Neural cell (in vitro differentiated cells): ENCODE results near the gene RNU2-63P. TPM values are rescaled to one million over a fixed set of nuclear protein-coding genes. Genes with fewer than 3 reads are reported as not detected.
A peak's percentile ranks its signal among the peaks of the same experiment; 100 is the strongest.

Experiments
- H2AFZ ChIP-seq: fragments of 200-600, 300-800 bp; sonication (generic), shearing (Covaris generic); 2 replicates; pipeline ENCODE4 v1.6.0; 2014; ENCODE audit warnings: low read depth, mild to moderate bottlenecking, antibody characterized with exemption, low read length, moderate library complexity
- H3F3A ChIP-seq: fragments of 200-600 bp; shearing (Covaris generic); 2 replicates; pipeline ENCODE4 v1.6.1; 2016; ENCODE audit warnings: mild to moderate bottlenecking, moderate library complexity, mixed read lengths, antibody characterized with exemption, low read length; ENCODE audit not compliant: insufficient read depth, poor library complexity, severe bottlenecking
- H3K27ac ChIP-seq: fragments of 200-600, 300-800 bp; sonication (generic), shearing (Covaris generic); 2 replicates; pipeline ENCODE4 v1.5.1; 2014; ENCODE audit warnings: mild to moderate bottlenecking, low read length, moderate library complexity
- H3K27me3 ChIP-seq: fragments of 300-800, 200-600 bp; sonication (generic), shearing (Covaris generic); 2 replicates; pipeline ENCODE4 v1.6.0; 2014; ENCODE audit warnings: mild to moderate bottlenecking, low read depth, low read length, moderate library complexity; ENCODE audit not compliant: insufficient read depth
- H3K36me3 ChIP-seq: fragments of 300-800, 200-600 bp; sonication (generic), shearing (Covaris generic); 2 replicates; pipeline ENCODE4 v1.5.1; 2014; ENCODE audit warnings: mild to moderate bottlenecking, antibody characterized with exemption, low read length, moderate library complexity; ENCODE audit not compliant: insufficient read depth
- H3K4me2 ChIP-seq: fragments of 300-800, 200-600 bp; sonication (generic), shearing (Covaris generic); 2 replicates; pipeline ENCODE4 v1.6.0; 2014; ENCODE audit warnings: mild to moderate bottlenecking, low read length
- H3K4me3 ChIP-seq: fragments of 300-800, 200-600 bp; sonication (generic), shearing (Covaris generic); 2 replicates; pipeline ENCODE4 v1.5.1; 2014; ENCODE audit warnings: mild to moderate bottlenecking, low read length, moderate library complexity
- H3K79me2 ChIP-seq: fragments of 200-600 bp; shearing (Covaris generic); replicated peaks from 2 replicates; pipeline ENCODE4 v1.6.0; 2014; ENCODE audit warnings: mild to moderate bottlenecking, low read length, moderate library complexity; ENCODE audit not compliant: insufficient read depth
- H3K9ac ChIP-seq: fragments of 300-800, 200-600 bp; sonication (generic), shearing (Covaris generic); 2 replicates; pipeline ENCODE4 v1.6.1; 2016; ENCODE audit warnings: mild to moderate bottlenecking, low read length, mixed read lengths
- H3K9me2 ChIP-seq: fragments of 200-600 bp; shearing (Covaris generic); 2 replicates; pipeline ENCODE4 v1.6.1; 2016; ENCODE audit warnings: mild to moderate bottlenecking, low read length, mixed read lengths; ENCODE audit not compliant: insufficient read depth
- H3K9me3 ChIP-seq: fragments of 200-600, 300-800 bp; sonication (generic), shearing (Covaris generic); 2 replicates; pipeline ENCODE4 v1.6.1; 2016; ENCODE audit warnings: mild to moderate bottlenecking, mixed run types, low read length, moderate library complexity, mixed read lengths
- H4K20me1 ChIP-seq: fragments of 200-600 bp; shearing (Covaris generic); 2 replicates; pipeline ENCODE4 v1.6.1; 2016; ENCODE audit warnings: mild to moderate bottlenecking, mixed run types; ENCODE audit not compliant: insufficient read depth
- CTCF ChIP-seq: fragments of 450-650 bp; IDR thresholded peaks from 2 replicates; pipeline ENCODE4 v1.5.1; 2014; ENCODE audit warnings: antibody characterized with exemption, mild to moderate bottlenecking, moderate library complexity; ENCODE audit not compliant: poor library complexity, severe bottlenecking
- EP300 ChIP-seq: fragments of 450-650 bp; conservative IDR thresholded peaks from 2 replicates; pipeline ENCODE4 v1.6.1; 2014; ENCODE audit warnings: antibody characterized with exemption, mild to moderate bottlenecking, moderate library complexity; ENCODE audit not compliant: poor library complexity, severe bottlenecking
- MXI1 ChIP-seq: fragments of 450-650 bp; conservative IDR thresholded peaks from 2 replicates; pipeline ENCODE4 v1.6.1; 2014; ENCODE audit warnings: antibody characterized with exemption, mild to moderate bottlenecking; ENCODE audit not compliant: poor library complexity, severe bottlenecking
- POLR2AphosphoS5 ChIP-seq: IDR thresholded peaks from 2 replicates; pipeline ENCODE4 v1.6.1; 2012
- TAF1 ChIP-seq: IDR thresholded peaks from 2 replicates; pipeline ENCODE4 v1.6.1; 2012; ENCODE audit warnings: low read depth
- polyA plus RNA-seq: library from polyadenylated mRNA; depleted of rRNA; stranded (reverse); fragments of >200 nt; gene quantifications from 2 replicates; pipeline ENCODE4 v1.2.3, GENCODE V29; 2014
- TF ChIP-seq, protein P1 (sequence below): IDR thresholded peaks from 2 replicates; pipeline ENCODE4 v1.6.1; 2012; ENCODE audit warnings: borderline replicate concordance

The RNU2-63P gene
- polyA plus RNA-seq, 1 donor from 2014 or later: not detected

- Histone ChIP-seq H3K9me3 (no peaks in the 10 kb centered on the region), H3F3A (no peaks in the 10 kb centered on the region), H3K9me2 (no peaks in the 10 kb centered on the region), H3K4me2 (peak overlapping the region; percentile 43), H3K27ac (no peak overlapping the region), H3K4me3 (peak overlapping the region; percentile 83), H4K20me1 (no peaks in the 10 kb centered on the region), H2AFZ (no peak overlapping the region), H3K36me3 (no peaks in the 10 kb centered on the region), H3K79me2 (peaks cover 14% of the 10 kb centered on the region), H3K27me3 (no peaks in the 10 kb centered on the region), H3K9ac (peak overlapping the region; percentile 86)
- TF ChIP-seq, protein P1, sequence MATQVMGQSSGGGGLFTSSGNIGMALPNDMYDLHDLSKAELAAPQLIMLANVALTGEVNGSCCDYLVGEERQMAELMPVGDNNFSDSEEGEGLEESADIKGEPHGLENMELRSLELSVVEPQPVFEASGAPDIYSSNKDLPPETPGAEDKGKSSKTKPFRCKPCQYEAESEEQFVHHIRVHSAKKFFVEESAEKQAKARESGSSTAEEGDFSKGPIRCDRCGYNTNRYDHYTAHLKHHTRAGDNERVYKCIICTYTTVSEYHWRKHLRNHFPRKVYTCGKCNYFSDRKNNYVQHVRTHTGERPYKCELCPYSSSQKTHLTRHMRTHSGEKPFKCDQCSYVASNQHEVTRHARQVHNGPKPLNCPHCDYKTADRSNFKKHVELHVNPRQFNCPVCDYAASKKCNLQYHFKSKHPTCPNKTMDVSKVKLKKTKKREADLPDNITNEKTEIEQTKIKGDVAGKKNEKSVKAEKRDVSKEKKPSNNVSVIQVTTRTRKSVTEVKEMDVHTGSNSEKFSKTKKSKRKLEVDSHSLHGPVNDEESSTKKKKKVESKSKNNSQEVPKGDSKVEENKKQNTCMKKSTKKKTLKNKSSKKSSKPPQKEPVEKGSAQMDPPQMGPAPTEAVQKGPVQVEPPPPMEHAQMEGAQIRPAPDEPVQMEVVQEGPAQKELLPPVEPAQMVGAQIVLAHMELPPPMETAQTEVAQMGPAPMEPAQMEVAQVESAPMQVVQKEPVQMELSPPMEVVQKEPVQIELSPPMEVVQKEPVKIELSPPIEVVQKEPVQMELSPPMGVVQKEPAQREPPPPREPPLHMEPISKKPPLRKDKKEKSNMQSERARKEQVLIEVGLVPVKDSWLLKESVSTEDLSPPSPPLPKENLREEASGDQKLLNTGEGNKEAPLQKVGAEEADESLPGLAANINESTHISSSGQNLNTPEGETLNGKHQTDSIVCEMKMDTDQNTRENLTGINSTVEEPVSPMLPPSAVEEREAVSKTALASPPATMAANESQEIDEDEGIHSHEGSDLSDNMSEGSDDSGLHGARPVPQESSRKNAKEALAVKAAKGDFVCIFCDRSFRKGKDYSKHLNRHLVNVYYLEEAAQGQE: no peak
- TF ChIP-seq EP300: no peak
- TF ChIP-seq POLR2AphosphoS5: no peak
Measured at GRCh38 chr2:88053934-88054781, 37.8 kb upstream of the RNU2-63P start.

DNA sequence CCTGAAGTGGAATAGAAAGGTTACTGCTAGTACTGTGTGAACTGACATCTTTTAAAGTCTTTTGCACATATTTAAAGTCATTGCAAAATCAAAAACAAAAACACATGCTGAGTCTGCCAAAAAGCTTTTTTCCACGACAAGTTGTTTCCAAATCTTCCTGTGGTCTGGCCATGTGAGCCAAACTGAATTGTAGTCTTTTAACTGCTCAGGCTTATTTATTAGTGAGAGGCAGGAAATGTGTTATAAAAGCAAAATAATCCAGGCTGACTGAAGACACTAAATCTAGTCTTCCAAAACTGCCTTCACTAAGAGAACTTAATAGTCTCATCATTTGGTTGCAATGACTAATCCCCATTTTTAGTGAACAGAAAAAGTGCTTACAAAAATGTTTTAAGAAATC is 36.9 kb upstream of the RNU2-63P start:
- Histone ChIP-seq H3K27me3 (no peaks in the 10 kb centered on the region), H3K9me2 (no peaks in the 10 kb centered on the region), H3F3A (no peaks in the 10 kb centered on the region), H4K20me1 (no peaks in the 10 kb centered on the region), H3K9ac (no peak overlapping the region), H3K4me3 (peak overlapping the region; percentile 83), H3K79me2 (peaks cover 14% of the 10 kb centered on the region), H2AFZ (no peak overlapping the region), H3K27ac (no peak overlapping the region), H3K9me3 (no peaks in the 10 kb centered on the region), H3K4me2 (no peak overlapping the region), H3K36me3 (no peaks in the 10 kb centered on the region)
- TF ChIP-seq EP300 (no peak), CTCF (no peak), TAF1 (no peak), MXI1 (no peak)
- TF ChIP-seq, protein P1: no peak
